Adrenal gland (tissue), 12 donors: ENCODE data around the gene MAD2L1. TPM values are rescaled to one million over a fixed set of nuclear protein-coding genes. Genes with fewer than 3 reads are reported as not detected.
A peak's percentile ranks its signal among the peaks of the same experiment; 100 is the strongest.

Experiments
- DNase-seq, 7 donors: peaks; one replicate each; pipeline ENCODE4 v3.0.0-alpha.2; 2019 to 2020
- H3K27ac ChIP-seq, 5 donors: fragments of 200-600 bp; sonication (generic) in 4 of 5; 1 replicate in 3 of 5; 2 replicates in 2 of 5; pipeline versions ENCODE4 v1.5.1 to v1.8.0; 2016 to 2020; ENCODE audit warnings: mild to moderate bottlenecking in 1 of 5
- H3K27me3 ChIP-seq: fragments of 200-600 bp; 2 replicates; pipeline ENCODE4 v1.8.0; 2021
- H3K36me3 ChIP-seq, 2 donors: fragments of 200-600 bp; replicated peaks in 1 of 2; 1 replicate in 1 of 2; 2 replicates in 1 of 2; pipeline versions ENCODE4 v1.5.1 to v1.8.0; 2018 to 2022
- H3K4me1 ChIP-seq, 2 donors: fragments of 200-600 bp; replicated peaks in 1 of 2; 1 replicate in 1 of 2; 2 replicates in 1 of 2; pipeline versions ENCODE4 v1.5.1 to v1.8.0; 2018 to 2021
- H3K4me3 ChIP-seq, 4 donors: fragments of 200-600 bp; sonication (generic) in 3 of 4; one replicate each; pipeline ENCODE4 v1.5.1; 2016 to 2018
- H3K9me3 ChIP-seq, 3 donors: fragments of 200-600 bp; sonication (generic) in 1 of 3; replicated peaks in 1 of 3; 1 replicate in 2 of 3; 2 replicates in 1 of 3; pipeline versions ENCODE4 v1.5.1 to v1.8.0; 2016 to 2021
- POLR2A ChIP-seq, 2 donors: fragments of 450-650 bp; IDR thresholded peaks; one replicate each; pipeline ENCODE4 v1.6.1; 2017; ENCODE audit warnings: antibody characterized with exemption in 2 of 2, mild to moderate bottlenecking in 2 of 2, moderate library complexity in 1 of 2
- WGBS, 4 donors: extraction: QIAGEN DNeasy Blood & Tissue Kit in 2 of 4; methylation state at CpG; one replicate each; pipeline versions ENCODE4 v1.1.5 to v1.1.7; 2013 to 2017; 5-methylcytosine and 5-hydroxymethylcytosine counted together
- intact Hi-C, 2 donors: fragments of 100-400 bp; cut with DNase I; formaldehyde crosslinking; loops; one replicate each; pipeline versions ENCODE4 v1.14.1 to v1.15.0; 2022 to 2023
- polyA plus RNA-seq, 3 donors: library from polyadenylated mRNA; stranded (reverse); fragments of 200-250 nt in 2 of 3; fragments of 350-450 nt in 1 of 3; fragmentation: Illumina TruSeq in 1 of 3; extraction: RNeasy Lipid Tissue Mini Kit (QIAGEN cat#74804) in 1 of 3; gene quantifications; one replicate each; pipeline ENCODE4 v1.2.3, GENCODE V29; 2013 to 2014
- total RNA-seq, 9 donors: library from RNA; depleted of rRNA in 4 of 9; stranded (reverse); fragments of >200 nt in 4 of 9; fragments of 120-200 nt in 1 of 9; fragmentation: NEBNext Ultra II Directional in 1 of 9; extraction: Animal tissue kit (Norgen Biotek cat#: 25700) in 1 of 9; gene quantifications; one replicate each; pipeline versions ENCODE4 v1.1.0 to v1.2.4, GENCODE V29; 2013 to 2023
- TF ChIP-seq, protein P1 (sequence below), 6 experiments: fragments of 450-650 bp in 4 of 6; fragments of 200-600 bp in 2 of 6; sonication (generic) in 1 of 6; IDR thresholded peaks; 1 replicate in 5 of 6; 2 replicates in 1 of 6; pipeline versions ENCODE4 v1.5.1 to v1.8.0; 2016 to 2021; ENCODE audit warnings: antibody characterized with exemption in 6 of 6, mild to moderate bottlenecking in 2 of 6, moderate library complexity in 1 of 6
- donor health status: healthy with polysubstance abuse.
- donor health status: Bipolar disorder and iron deficiency.
- donor health status: DM: yes; HTN: yes; CAD: no.
- donor health status: DM: no; HTN: no; CAD: no.
- donor health status: DM: no; HTN: no; CAD: no.
- donor health status: DM: yes; HTN: yes; CAD: no.

The MAD2L1 gene
- total and polyA plus RNA-seq, 12 donors: 0.61 to 18.0 (median 2.0) TPM

DNA sequence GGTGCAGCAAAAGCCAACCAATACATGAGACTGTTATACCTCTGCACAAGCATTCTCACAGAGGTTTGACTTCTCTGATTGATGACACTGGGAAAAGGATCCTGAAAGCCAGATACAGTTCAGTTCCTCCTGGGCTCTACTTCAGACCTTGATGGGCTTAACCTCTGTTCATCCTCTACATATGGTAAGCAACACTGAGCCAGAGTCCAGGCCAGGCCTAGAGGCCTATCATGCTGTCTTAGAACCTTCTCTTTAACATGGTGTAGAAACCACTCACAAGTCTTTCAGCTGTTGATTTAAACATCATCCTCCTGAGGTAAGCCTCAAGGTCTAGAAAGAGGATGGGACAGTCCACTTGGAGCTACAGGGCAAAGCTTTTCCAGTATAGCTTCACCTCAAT is 9.2 kb downstream of the MAD2L1 start:
- no peak overlapping the region for H3K4me3 ChIP-seq
- H3K27me3 ChIP-seq: no peaks in the 10 kb centered on the region
- no peak for DNase-seq
- TF ChIP-seq, protein P1, sequence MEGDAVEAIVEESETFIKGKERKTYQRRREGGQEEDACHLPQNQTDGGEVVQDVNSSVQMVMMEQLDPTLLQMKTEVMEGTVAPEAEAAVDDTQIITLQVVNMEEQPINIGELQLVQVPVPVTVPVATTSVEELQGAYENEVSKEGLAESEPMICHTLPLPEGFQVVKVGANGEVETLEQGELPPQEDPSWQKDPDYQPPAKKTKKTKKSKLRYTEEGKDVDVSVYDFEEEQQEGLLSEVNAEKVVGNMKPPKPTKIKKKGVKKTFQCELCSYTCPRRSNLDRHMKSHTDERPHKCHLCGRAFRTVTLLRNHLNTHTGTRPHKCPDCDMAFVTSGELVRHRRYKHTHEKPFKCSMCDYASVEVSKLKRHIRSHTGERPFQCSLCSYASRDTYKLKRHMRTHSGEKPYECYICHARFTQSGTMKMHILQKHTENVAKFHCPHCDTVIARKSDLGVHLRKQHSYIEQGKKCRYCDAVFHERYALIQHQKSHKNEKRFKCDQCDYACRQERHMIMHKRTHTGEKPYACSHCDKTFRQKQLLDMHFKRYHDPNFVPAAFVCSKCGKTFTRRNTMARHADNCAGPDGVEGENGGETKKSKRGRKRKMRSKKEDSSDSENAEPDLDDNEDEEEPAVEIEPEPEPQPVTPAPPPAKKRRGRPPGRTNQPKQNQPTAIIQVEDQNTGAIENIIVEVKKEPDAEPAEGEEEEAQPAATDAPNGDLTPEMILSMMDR (IDR thresholded peaks at IDR 0.05): no peak
- TF ChIP-seq POLR2A (IDR thresholded peaks at IDR 0.05): no peak
- H3K36me3 ChIP-seq: no peaks in the 10 kb centered on the region
- peaks cover 0 to 10% of the 10 kb centered on the region in 2 donors for H3K4me1 ChIP-seq
- no peaks in the 10 kb centered on the region for H3K9me3 ChIP-seq
- intact Hi-C loops: no loop called here
- no peak overlapping the region for H3K27ac ChIP-seq

DNA sequence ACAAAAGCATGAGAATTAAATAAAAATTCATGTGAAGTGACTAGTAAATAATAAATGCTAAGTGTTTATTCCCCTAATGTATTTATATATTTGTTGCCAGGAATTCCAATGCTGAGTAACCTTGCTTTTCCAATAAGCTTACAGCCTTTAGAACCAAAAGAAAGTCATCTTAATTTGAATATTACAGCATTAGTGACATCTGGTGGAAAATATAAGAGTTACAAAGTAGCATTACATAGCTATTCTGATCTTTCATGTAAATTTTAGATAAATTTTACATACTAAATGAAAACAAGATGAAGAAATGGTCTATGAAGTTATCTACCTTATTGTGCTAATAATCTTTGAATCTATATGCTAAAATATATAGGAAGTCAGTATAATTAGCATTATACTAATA is 10.4 kb downstream of the MAD2L1 start:
- H3K36me3 ChIP-seq: no peaks in the 10 kb centered on the region
- no peak overlapping the region for H3K27ac ChIP-seq
- intact Hi-C loops: no loop called here
- TF ChIP-seq POLR2A (IDR thresholded peaks at IDR 0.05): no peak
- TF ChIP-seq, protein P1 (IDR thresholded peaks at IDR 0.05): peak in 4 of 6 experiments; percentile 10 to 39 (median 26)
- H3K4me3 ChIP-seq: no peak overlapping the region
- DNase-seq: no peak
- H3K27me3 ChIP-seq: no peaks in the 10 kb centered on the region
- H3K4me1 ChIP-seq: peaks cover 0 to 10% of the 10 kb centered on the region in 2 donors
- no peaks in the 10 kb centered on the region for H3K9me3 ChIP-seq

DNA sequence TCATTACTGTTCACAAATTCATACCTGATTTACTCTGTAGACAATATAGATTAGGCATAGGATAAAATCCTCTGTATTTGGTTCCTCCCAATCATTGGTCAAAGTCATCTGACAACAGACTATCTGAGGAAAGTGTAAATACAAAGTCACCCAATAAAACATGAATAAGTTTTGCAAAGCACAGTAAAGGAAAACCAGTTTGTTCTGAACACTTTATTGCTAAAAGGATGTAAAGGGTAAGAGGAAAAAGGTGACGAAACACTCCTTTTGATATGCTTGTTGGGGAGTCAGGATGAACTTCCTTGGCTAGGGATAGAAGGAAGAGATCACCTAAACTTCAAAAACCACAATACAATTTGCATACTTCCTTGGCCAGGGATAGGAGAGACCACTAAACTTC is 10.9 kb downstream of the MAD2L1 start:
- Histone ChIP-seq H3K9me3 (no peaks in the 10 kb centered on the region), H3K4me1 (peaks cover 0 to 10% of the 10 kb centered on the region in 2 donors), H3K27ac (no peak overlapping the region), H3K36me3 (no peaks in the 10 kb centered on the region), H3K27me3 (no peaks in the 10 kb centered on the region), H3K4me3 (no peak overlapping the region)
- intact Hi-C loops: no loop called here
- TF ChIP-seq, protein P1 (IDR thresholded peaks at IDR 0.05): no peak
- TF ChIP-seq POLR2A (IDR thresholded peaks at IDR 0.05): no peak
- 80 to 97% (median 94%) methylated on average over 1 of the region's 1 CpG for WGBS, 4 donors
- DNase-seq: no peak

DNA sequence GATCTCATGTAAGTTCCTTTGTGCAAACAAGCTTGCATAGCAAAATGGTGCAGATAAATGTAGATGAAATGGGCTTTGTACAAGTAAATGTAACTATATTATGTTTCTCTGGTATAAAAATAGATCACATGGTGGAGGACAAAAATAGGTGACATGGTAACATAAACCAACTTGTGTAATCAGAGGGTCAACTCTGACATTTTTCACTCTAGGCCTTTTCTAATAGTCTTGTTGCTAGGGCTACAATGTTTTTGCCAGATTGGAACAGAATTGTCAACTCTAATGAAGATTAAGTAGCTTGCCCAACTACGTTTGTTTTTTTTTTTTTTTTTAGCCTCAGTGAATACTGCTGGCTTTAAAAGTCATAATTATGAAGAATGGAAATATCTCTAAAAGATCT is 11.5 kb downstream of the MAD2L1 start:
- WGBS, 4 donors: 34 to 47% (median 39%) methylated on average over 1 of the region's 1 CpG
- Histone ChIP-seq H3K27me3 (no peaks in the 10 kb centered on the region), H3K36me3 (no peaks in the 10 kb centered on the region), H3K4me3 (no peak overlapping the region), H3K9me3 (no peaks in the 10 kb centered on the region), H3K4me1 (peaks cover 0 to 10% of the 10 kb centered on the region in 2 donors), H3K27ac (no peak overlapping the region)
- DNase-seq: no peak
- TF ChIP-seq POLR2A (IDR thresholded peaks at IDR 0.05): no peak
- TF ChIP-seq, protein P1 (IDR thresholded peaks at IDR 0.05): no peak
- intact Hi-C loops: no loop called here
